ENCODE measurements around the gene SLC6A5. TPM values are rescaled to one million over a fixed set of nuclear protein-coding genes. Genes with fewer than 3 reads are reported as not detected.

Gene SLC6A5
- total and polyA plus RNA-seq, 2 of the 4 experiments (the other 2 are of a cell fraction), result not detected

GRCh38 chr11:20640401-20640800 lies 41.0 kb downstream of the SLC6A5 start:
- no TSS peak for BruUV-seq (replicated peaks)
- no CpG with 5 or more reads among the region's 2 CpGs for WGBS, 2 experiments (ENCODE audit: extremely low coverage in 2 of 2, insufficient read length in 1 of 2)
- in situ Hi-C loops (cut with MboI; ENCODE audit: low sequenced_read_pairs), result no loop called here

More at GRCh38 chr11:20640401-20640800, 41.0 kb downstream of the SLC6A5 start:
- no peak overlapping the region for H2BK5ac ChIP-seq (ENCODE audit: low read depth, low read length, poor library complexity, severe bottlenecking)
- no peaks in the 10 kb centered on the region for H3K27me3 ChIP-seq (ENCODE audit: control insufficient read depth, insufficient read depth, low read length)
- no peak overlapping the region for H3K4me3 ChIP-seq (ENCODE audit: insufficient read depth, low read depth, low read length)
- H2BK20ac ChIP-seq (ENCODE audit: low read depth, low read length), result no peak overlapping the region
- H4K5ac ChIP-seq (ENCODE audit: low read depth, low read length), result no peak overlapping the region
- H3K36me3 ChIP-seq (ENCODE audit: control insufficient read depth, insufficient read depth, low read length), result no peaks in the 10 kb centered on the region
- TF ChIP-seq MXI1 (IDR thresholded peaks at IDR 0.05; ENCODE audit: borderline replicate concordance, low read depth, low read length) (no peak), CHD1 (IDR thresholded peaks at IDR 0.05; ENCODE audit: low read depth, low read length) (no peak), RFX5 (IDR thresholded peaks at IDR 0.05; ENCODE audit: low read depth, low read length) (no peak), CTCF (conservative IDR thresholded peaks at IDR 0.05; ENCODE audit: low read depth, low read length) (no peak), RAD21 (IDR thresholded peaks at IDR 0.05; ENCODE audit: low read length) (no peak), MAZ (IDR thresholded peaks at IDR 0.05; ENCODE audit: borderline replicate concordance, low read depth, low read length) (no peak), FOS (IDR thresholded peaks at IDR 0.05; ENCODE audit: low read depth, low read length) (no peak), ELK1 (IDR thresholded peaks at IDR 0.05; ENCODE audit: borderline replicate concordance, low read depth, low read length) (no peak), POLR2A (IDR thresholded peaks at IDR 0.05; ENCODE audit: low read depth, low read length) (no peak), MAFK (IDR thresholded peaks at IDR 0.05; ENCODE audit: low read depth, low read length) (no peak), RCOR1 (IDR thresholded peaks at IDR 0.05; ENCODE audit: insufficient replicate concordance, low read length) (no peak), NFE2L2 (IDR thresholded peaks at IDR 0.05; ENCODE audit: low read depth, low read length) (no peak), CEBPB (IDR thresholded peaks at IDR 0.05; ENCODE audit: low read depth, low read length) (no peak), SMC3 (IDR thresholded peaks at IDR 0.05; ENCODE audit: low read depth, low read length) (no peak), BHLHE40 (IDR thresholded peaks at IDR 0.05; ENCODE audit: low read depth, low read length) (no peak)
- TF ChIP-seq, protein P1, sequence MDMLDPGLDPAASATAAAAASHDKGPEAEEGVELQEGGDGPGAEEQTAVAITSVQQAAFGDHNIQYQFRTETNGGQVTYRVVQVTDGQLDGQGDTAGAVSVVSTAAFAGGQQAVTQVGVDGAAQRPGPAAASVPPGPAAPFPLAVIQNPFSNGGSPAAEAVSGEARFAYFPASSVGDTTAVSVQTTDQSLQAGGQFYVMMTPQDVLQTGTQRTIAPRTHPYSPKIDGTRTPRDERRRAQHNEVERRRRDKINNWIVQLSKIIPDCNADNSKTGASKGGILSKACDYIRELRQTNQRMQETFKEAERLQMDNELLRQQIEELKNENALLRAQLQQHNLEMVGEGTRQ (IDR thresholded peaks at IDR 0.05; ENCODE audit: low read depth, low read length), result no peak
- H3K18ac ChIP-seq (ENCODE audit: low read depth, low read length), result no peak overlapping the region
- ChIA-PET POLR2A (ENCODE audit: unreplicated experiment) (interaction anchor here (0.5 kb wide), 1 partner anchor 838 kb away, joined by 3 read pairs; no protein-coding TSS in a partner anchor), CTCF (no interaction called here)
- no peak overlapping the region for H2AK5ac ChIP-seq (ENCODE audit: low read depth, low read length)
- no peak overlapping the region for H3K4ac ChIP-seq (ENCODE audit: low read depth, low read length)
- no peaks in the 10 kb centered on the region for H4K20me1 ChIP-seq (ENCODE audit: insufficient read depth, low read length)
- no peaks in the 10 kb centered on the region for H3K79me1 ChIP-seq (ENCODE audit: low read depth in 1 of 2, low read length in 2 of 2)
- DNase-seq, result no peak
- H3K27ac ChIP-seq (ENCODE audit: insufficient read depth, low read length), result no peak overlapping the region
- no peak overlapping the region for H2AK9ac ChIP-seq (replicated peaks; ENCODE audit: low read depth, low read length, poor library complexity)
- no peak overlapping the region for H3K4me2 ChIP-seq (ENCODE audit: low read depth, low read length)
- H3K9me3 ChIP-seq (ENCODE audit: control insufficient read depth, insufficient read depth, low read length), result no peaks in the 10 kb centered on the region
- H3K23ac ChIP-seq (ENCODE audit: low read depth, low read length), result no peak overlapping the region
- H2BK120ac ChIP-seq (ENCODE audit: low read depth, low read length), result no peak overlapping the region
- no peak overlapping the region for H2BK15ac ChIP-seq (ENCODE audit: low read depth, low read length)
- H3K56ac ChIP-seq (ENCODE audit: extremely low read depth, insufficient read depth, low read length), result no peak overlapping the region
- H3K4me1 ChIP-seq (ENCODE audit: control insufficient read depth, insufficient read depth, low read length), result no peaks in the 10 kb centered on the region
- ATAC-seq (ENCODE audit: low read depth), result no peak
- H3K9ac ChIP-seq (ENCODE audit: low read depth, low read length), result no peak overlapping the region
- no peak overlapping the region for H4K8ac ChIP-seq (ENCODE audit: low read depth in 2 of 2, low read length in 2 of 2)
- H3K9me1 ChIP-seq (ENCODE audit: insufficient read depth, low read length), result no peaks in the 10 kb centered on the region
- dilution Hi-C loops (cut with HindIII; ENCODE audit: low sequenced_read_pairs, unreplicated experiment), result no loop called here
- intact Hi-C loops (cut with micrococcal nuclease), result no loop called here
- H2AFZ ChIP-seq (replicated peaks; ENCODE audit: low read length, poor library complexity), result no peak overlapping the region
- H3K14ac ChIP-seq (replicated peaks; ENCODE audit: low read depth, low read length), result no peak overlapping the region
- H4K91ac ChIP-seq (ENCODE audit: insufficient read depth, low read depth, low read length), result no peak overlapping the region

Measured in IMR-90 (cell line).